ENCODE results near the gene DPP8. TPM values are rescaled to one million over a fixed set of nuclear protein-coding genes. Genes with fewer than 3 reads are reported as not detected.
A peak's percentile ranks its signal among the peaks of the same experiment; 100 is the strongest.

DPP8 gene
- total and polyA plus RNA-seq, 10 of the 15 experiments (the other 5 are each of a cell fraction or from before 2014, with no cell fraction given) = 12.0 to 30.6 (median 24.3) TPM

DNA sequence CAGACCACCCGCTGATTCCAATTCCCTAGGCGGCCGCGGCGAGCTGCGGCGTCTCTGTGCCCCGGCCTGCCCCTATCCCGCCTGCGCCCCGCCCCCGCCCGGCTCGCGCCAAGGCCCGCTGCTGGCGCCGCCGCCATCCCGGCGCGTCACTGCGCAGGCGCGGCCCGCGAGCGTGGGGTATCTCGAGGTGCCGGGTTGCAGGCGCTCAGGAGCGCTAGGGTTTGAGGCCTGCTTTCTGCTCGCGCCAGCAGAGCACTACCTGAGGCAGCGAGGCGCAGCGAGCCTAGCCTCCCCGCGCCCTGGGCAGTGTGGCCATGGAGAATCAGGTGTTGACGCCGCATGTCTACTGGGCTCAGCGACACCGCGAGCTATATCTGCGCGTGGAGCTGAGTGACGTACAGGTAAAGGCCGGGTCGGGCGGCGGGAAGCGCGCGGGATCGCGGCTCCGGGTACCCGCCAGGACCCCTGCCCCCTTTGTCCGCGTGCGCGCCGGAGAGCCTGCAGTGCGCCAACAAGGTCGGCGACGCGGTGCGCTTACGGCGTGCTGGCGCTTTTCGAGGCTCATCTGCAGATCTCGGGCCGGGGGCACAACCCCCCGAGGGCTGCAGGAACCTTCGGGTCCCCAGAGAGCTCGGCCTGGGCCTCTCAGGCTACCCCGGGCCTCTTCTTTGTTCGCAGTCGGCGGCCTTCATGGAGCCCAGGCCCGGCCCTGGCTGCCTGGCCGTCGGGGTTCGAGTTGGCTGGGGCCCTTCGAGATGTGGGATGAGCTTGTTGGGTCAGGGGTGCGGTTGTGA is 13.0 kb upstream of the DPP8 start, which contains the start of gene HACD3:
Gene HACD3 (plus strand): TSS at position 146 of the 794 bp plus-strand sequence. CDS start 169 bp downstream, at position 315.
- in situ Hi-C loops (cut with MboI) (no loop called here), intact Hi-C loops (cut with micrococcal nuclease; ENCODE audit: unreplicated experiment) (no loop called here)
- Histone ChIP-seq H3K4me2 (ENCODE audit: control insufficient read depth, insufficient read depth) (peak within 1 kb of the TSS; percentile 93), H3K36me3 (ENCODE audit: control insufficient read depth in 2 of 2, insufficient read depth in 2 of 2, low read length in 1 of 2) (no peaks in the 10 kb centered on the region), H3K4me3 (peak within 1 kb of the TSS; percentile 94), H3K79me2 (ENCODE audit: control insufficient read depth, insufficient read depth, low read length) (peaks cover 40% of the 10 kb centered on the region), H4K20me1 (ENCODE audit: control insufficient read depth, insufficient read depth) (no peaks in the 10 kb centered on the region), H2AFZ (ENCODE audit: control insufficient read depth, low read depth, low read length) (peak within 1 kb of the TSS; percentile 96), H3K27me3 (replicated peaks in 1 of 2; ENCODE audit: control insufficient read depth in 2 of 2, insufficient read depth in 2 of 2, low read length in 1 of 2) (no peaks in the 10 kb centered on the region), H3K9ac (ENCODE audit: control insufficient read depth, insufficient read depth, low read length) (peak within 1 kb of the TSS; percentile 70), H3K27ac (ENCODE audit: control insufficient read depth, insufficient read depth) (peak within 1 kb of the TSS; percentile 57), H3K9me3 (replicated peaks; ENCODE audit: control insufficient read depth, insufficient read depth, low read length) (no peaks in the 10 kb centered on the region), H3K4me1 (ENCODE audit: control insufficient read depth, insufficient read depth, low read length) (peaks cover 3% of the 10 kb centered on the region)
- RAD21 ChIA-PET (ENCODE audit: unreplicated experiment) = interaction anchor here (1.0 kb wide), 1 partner anchor 339 kb away, joined by 3 read pairs; the partner anchor contains the start of gene RAB11A
- WGBS (ENCODE audit: insufficient coverage, insufficient replicate concordance, low lambda C conversion rate, missing lambda C conversion rate) = 0% methylated on average over 82 of the region's 88 CpGs
- POLR2A ChIA-PET = interaction anchor here (0.8 to 3.2 kb wide), 6 partner anchors 12 to 345 kb away, joined by 3 to 13 read pairs (median 4); partner anchors contain the start of genes DPP8 and INTS14
- peak; percentile 96 for ATAC-seq
- CTCF ChIA-PET = interaction anchor here (0.6 to 1.4 kb wide), 9 partner anchors 12 to 303 kb away, joined by 3 to 6 read pairs (median 3); partner anchors contain the start of gene DPP8
- no TSS peak for BruUV-seq (replicated peaks)
- peak; percentile 21 for DNase-seq (ENCODE audit: low read depth, low spot score)
- FAIRE-seq = no peak
- SMC1A ChIA-PET (ENCODE audit: uncharacterized antibody, unreplicated experiment) = interaction anchor here (0.6 to 1.3 kb wide), 4 partner anchors 9 to 109 kb away, joined by 3 to 4 read pairs (median 3); no protein-coding TSS in a partner anchor
- TF ChIP-seq IKZF1 (conservative IDR thresholded peaks at IDR 0.05) = peak; percentile 82
- peak; percentile 90 for TF ChIP-seq HDAC6 (IDR thresholded peaks at IDR 0.05; ENCODE audit: unreplicated experiment)
- peak; percentile 43 for TF ChIP-seq DPF2 (IDR thresholded peaks at IDR 0.05)
- peak; percentile 26; the same call in 1 of the 2 replicates for TF ChIP-seq ZNF217 (IDR thresholded peaks at IDR 0.05)
- TF ChIP-seq MYC (IDR thresholded peaks at IDR 0.05; ENCODE audit: insufficient read depth, insufficient read length, insufficient replicate concordance, low read length, severe bottlenecking) = peak; percentile 55
- TF ChIP-seq BHLHE40 (IDR thresholded peaks at IDR 0.05; ENCODE audit: borderline replicate concordance in 1 of 2, low read depth in 2 of 2, low read length in 1 of 2) = peak in 1 of 2 experiments; percentile 30; a peak in 1 of 4 replicates
- TF ChIP-seq CHD1 (IDR thresholded peaks at IDR 0.05; ENCODE audit: low read depth, low read length) = 0 out of 2 replicates have a peak, but pooled peaks have one; percentile 42
- TF ChIP-seq POLR2A (IDR thresholded peaks at IDR 0.05; ENCODE audit: low read depth, low read length) = peak; percentile 90
- no peak for TF ChIP-seq NFYA (IDR thresholded peaks at IDR 0.05; ENCODE audit: borderline replicate concordance, low read depth, low read length)
- peak; percentile 25 for TF ChIP-seq RELA (IDR thresholded peaks at IDR 0.05; ENCODE audit: borderline replicate concordance, partially characterized antibody)
- TF ChIP-seq, protein P1, sequence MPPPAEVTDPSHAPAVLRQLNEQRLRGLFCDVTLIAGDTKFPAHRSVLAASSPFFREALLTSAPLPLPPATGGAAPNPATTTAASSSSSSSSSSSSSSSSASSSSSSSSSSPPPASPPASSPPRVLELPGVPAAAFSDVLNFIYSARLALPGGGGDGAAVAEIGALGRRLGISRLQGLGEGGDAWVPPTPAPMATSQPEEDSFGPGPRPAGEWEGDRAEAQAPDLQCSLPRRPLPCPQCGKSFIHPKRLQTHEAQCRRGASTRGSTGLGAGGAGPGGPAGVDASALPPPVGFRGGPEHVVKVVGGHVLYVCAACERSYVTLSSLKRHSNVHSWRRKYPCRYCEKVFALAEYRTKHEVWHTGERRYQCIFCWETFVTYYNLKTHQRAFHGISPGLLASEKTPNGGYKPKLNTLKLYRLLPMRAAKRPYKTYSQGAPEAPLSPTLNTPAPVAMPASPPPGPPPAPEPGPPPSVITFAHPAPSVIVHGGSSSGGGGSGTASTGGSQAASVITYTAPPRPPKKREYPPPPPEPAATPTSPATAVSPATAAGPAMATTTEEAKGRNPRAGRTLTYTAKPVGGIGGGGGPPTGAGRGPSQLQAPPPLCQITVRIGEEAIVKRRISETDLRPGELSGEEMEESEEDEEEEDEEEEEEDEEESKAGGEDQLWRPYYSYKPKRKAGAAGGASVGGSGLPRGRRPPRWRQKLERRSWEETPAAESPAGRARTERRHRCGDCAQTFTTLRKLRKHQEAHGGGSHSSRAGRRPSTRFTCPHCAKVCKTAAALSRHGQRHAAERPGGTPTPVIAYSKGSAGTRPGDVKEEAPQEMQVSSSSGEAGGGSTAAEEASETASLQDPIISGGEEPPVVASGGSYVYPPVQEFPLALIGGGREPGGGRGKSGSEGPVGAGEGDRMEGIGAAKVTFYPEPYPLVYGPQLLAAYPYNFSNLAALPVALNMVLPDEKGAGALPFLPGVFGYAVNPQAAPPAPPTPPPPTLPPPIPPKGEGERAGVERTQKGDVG (CRISPR knock-in tag; IDR thresholded peaks at IDR 0.05) = no peak
- TF ChIP-seq BMI1 (IDR thresholded peaks at IDR 0.05; ENCODE audit: borderline replicate concordance) = no peak
- peak; percentile 54; the same call in 1 of the 2 replicates for TF ChIP-seq PAX5 (IDR thresholded peaks at IDR 0.05; ENCODE audit: borderline replicate concordance, low read depth, low read length)
- TF ChIP-seq MXI1 (IDR thresholded peaks at IDR 0.05; ENCODE audit: low read depth, low read length) = peak; percentile 58; the same call in 1 of the 2 replicates
- TF ChIP-seq EGR1 (IDR thresholded peaks at IDR 0.05; ENCODE audit: borderline replicate concordance in 1 of 2, low read depth in 2 of 2, low read length in 2 of 2) = peak in 1 of 2 experiments; percentile 87; a peak in 2 of 3 replicates
- TF ChIP-seq MEF2A (IDR thresholded peaks at IDR 0.05; ENCODE audit: insufficient read depth, low read depth, low read length) = no peak
- TF ChIP-seq HDAC2 (IDR thresholded peaks at IDR 0.05) = 0 out of 2 replicates have a peak, but pooled peaks have one; percentile 2
- TF ChIP-seq BACH1 (IDR thresholded peaks at IDR 0.05; ENCODE audit: borderline replicate concordance) = peak; percentile 72
